Activated CD4-positive, alpha-beta T cell treated with anti-CD3 and anti-CD28 coated beads, Interleukin-2, amount 10 ng/mL, durations not matched to agents 7 days and 5 days (primary cell): Measurements from ENCODE around the gene TBC1D22A. TPM values are rescaled to one million over a fixed set of nuclear protein-coding genes. Genes with fewer than 3 reads are reported as not detected.

Experiments used
- CTCF ChIA-PET: fragments of 350-600 bp; sonication (Branson Sonifier 250); formaldehyde crosslinking; loops from one replicate; lab custom pipeline; 2021; ENCODE audit warnings: antibody characterized with exemption; lab: Charles Lee
- POLR2A ChIA-PET: fragments of 350-600 bp; sonication (Branson Sonifier 250); formaldehyde crosslinking; loops from one replicate; lab custom pipeline; 2021; ENCODE audit warnings: antibody characterized with exemption; lab: Charles Lee
- DNase-seq: peaks from one replicate; pipeline ENCODE4 v3.0.0-alpha.2; 2020
- H3K27ac Mint-ChIP-seq: one replicate; pipeline ENCODE4 v1.8.0; 2021; ENCODE audit warnings: mild to moderate bottlenecking, moderate library complexity, mixed read lengths
- H3K27me3 Mint-ChIP-seq: one replicate; pipeline ENCODE4 v1.8.0; 2021; ENCODE audit warnings: mixed read lengths
- H3K36me3 Mint-ChIP-seq: one replicate; pipeline ENCODE4 v1.8.0; 2021; ENCODE audit warnings: low read depth, mixed read lengths
- H3K4me1 Mint-ChIP-seq: one replicate; pipeline ENCODE4 v1.8.0; 2021; ENCODE audit warnings: mixed read lengths
- H3K4me3 Mint-ChIP-seq: one replicate; pipeline ENCODE4 v1.8.0; 2021; ENCODE audit warnings: mild to moderate bottlenecking, moderate library complexity, mixed read lengths
- H3K9me3 Mint-ChIP-seq: one replicate; pipeline ENCODE4 v1.8.0; 2021; ENCODE audit warnings: mixed read lengths
- total RNA-seq, 2 experiments: library from RNA; stranded (reverse); gene quantifications; one replicate each; pipeline ENCODE4 v1.2.3, GENCODE V29; 2021

TBC1D22A gene
- total RNA-seq, 2 experiments from 2014 or later = 34.1 to 39.2 TPM

GRCh38 chr22:47095395-47096122 lies 333.1 kb downstream of the TBC1D22A start:
- H3K4me1 Mint-ChIP-seq = peaks cover 9% of the 10 kb centered on the region
- no peak overlapping the region for H3K4me3 Mint-ChIP-seq
- no peaks in the 10 kb centered on the region for H3K27me3 Mint-ChIP-seq
- peaks cover 22% of the 10 kb centered on the region for H3K36me3 Mint-ChIP-seq
- CTCF ChIA-PET = interaction anchor here (0.5 kb wide), 1 partner anchor 66 kb away, joined by 6 read pairs; no protein-coding TSS in a partner anchor
- H3K9me3 Mint-ChIP-seq = peaks cover 27% of the 10 kb centered on the region
- POLR2A ChIA-PET = no interaction called here
- no peak for DNase-seq
- H3K27ac Mint-ChIP-seq = no peak overlapping the region

DNA sequence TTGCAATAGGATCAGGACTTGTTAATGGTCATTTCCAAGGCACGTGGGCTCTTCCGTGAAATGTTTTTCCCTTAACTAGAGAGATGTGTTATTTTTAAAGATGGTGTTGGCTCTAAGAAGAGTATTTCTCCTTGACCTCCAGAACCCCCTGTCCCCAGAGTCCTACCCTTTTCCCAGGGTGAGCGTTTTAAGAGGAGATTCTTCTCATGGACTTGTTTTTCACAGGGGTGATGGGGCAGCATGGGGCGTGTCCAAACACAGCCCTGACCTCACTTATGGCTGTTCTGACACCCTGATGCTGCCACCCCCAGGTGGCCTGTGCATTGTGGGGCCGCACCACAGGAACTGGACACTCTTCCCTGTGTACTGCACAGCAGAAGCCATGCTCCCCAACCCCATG lies 335.7 kb downstream of the TBC1D22A start:
- Mint-ChIP-seq H3K27ac (no peak overlapping the region), H3K27me3 (no peaks in the 10 kb centered on the region), H3K4me3 (no peak overlapping the region), H3K4me1 (no peaks in the 10 kb centered on the region), H3K9me3 (peaks cover 17% of the 10 kb centered on the region), H3K36me3 (peaks cover 11% of the 10 kb centered on the region)
- POLR2A ChIA-PET = no interaction called here
- CTCF ChIA-PET = no interaction called here
- no peak for DNase-seq

DNA sequence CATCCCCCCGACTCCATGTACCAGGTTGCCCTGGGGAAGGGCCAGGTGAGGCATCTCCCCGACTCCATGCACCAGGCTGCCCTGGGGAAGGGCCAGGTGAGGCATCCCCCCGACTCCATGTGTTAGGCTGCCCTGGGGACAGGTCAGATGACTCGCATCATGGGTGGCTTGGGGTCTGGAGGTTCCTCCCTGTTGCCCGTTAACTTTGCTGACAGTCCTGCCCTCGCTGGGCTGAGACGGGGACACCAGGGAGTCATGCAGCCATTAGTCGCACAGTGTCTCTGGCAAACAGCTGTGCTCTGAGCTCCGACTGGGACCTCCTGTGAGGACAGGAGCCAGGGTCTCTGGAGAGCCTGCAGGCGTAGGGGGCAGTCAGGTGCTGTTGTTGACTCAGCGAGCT lies 336.1 kb downstream of the TBC1D22A start:
- CTCF ChIA-PET = no interaction called here
- POLR2A ChIA-PET = no interaction called here
- no peak for DNase-seq
- peaks cover 11% of the 10 kb centered on the region for H3K36me3 Mint-ChIP-seq
- no peaks in the 10 kb centered on the region for H3K4me1 Mint-ChIP-seq
- H3K27ac Mint-ChIP-seq = no peak overlapping the region
- H3K27me3 Mint-ChIP-seq = no peaks in the 10 kb centered on the region
- no peak overlapping the region for H3K4me3 Mint-ChIP-seq
- peaks cover 17% of the 10 kb centered on the region for H3K9me3 Mint-ChIP-seq

DNA sequence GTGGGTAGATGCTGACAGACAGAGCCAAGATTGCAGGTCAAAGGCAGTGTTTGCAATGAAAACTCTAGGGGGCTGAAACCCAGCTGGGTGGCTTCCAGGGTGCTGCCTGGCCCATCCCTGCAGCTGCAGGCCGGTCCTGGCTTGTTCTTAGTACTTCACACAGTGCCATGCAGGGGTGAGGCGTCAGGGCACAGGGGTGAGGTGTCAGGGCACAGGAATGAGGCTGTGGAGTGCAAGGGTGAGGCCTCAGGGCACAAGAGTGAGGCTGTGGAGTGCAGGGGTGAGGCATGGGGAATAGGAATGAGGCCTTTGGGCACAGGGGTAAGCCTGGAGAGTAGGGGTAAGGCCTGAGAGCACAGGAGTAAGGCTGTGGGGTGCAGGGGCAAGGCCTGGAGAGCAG lies 337.6 kb downstream of the TBC1D22A start:
- Mint-ChIP-seq H3K9me3 (peaks cover 5% of the 10 kb centered on the region), H3K4me1 (no peaks in the 10 kb centered on the region), H3K27me3 (no peaks in the 10 kb centered on the region), H3K27ac (no peak overlapping the region), H3K36me3 (peaks cover 3% of the 10 kb centered on the region), H3K4me3 (no peak overlapping the region)
- no peak for DNase-seq
- ChIA-PET CTCF (no interaction called here), POLR2A (no interaction called here)

- CTCF ChIA-PET = no interaction called here
- H3K27ac Mint-ChIP-seq = no peak overlapping the region
- peaks cover 5% of the 10 kb centered on the region for H3K9me3 Mint-ChIP-seq
These were observed 338.3 kb downstream of the TBC1D22A start for GRCh38 chr22:47100646-47101200.

DNA sequence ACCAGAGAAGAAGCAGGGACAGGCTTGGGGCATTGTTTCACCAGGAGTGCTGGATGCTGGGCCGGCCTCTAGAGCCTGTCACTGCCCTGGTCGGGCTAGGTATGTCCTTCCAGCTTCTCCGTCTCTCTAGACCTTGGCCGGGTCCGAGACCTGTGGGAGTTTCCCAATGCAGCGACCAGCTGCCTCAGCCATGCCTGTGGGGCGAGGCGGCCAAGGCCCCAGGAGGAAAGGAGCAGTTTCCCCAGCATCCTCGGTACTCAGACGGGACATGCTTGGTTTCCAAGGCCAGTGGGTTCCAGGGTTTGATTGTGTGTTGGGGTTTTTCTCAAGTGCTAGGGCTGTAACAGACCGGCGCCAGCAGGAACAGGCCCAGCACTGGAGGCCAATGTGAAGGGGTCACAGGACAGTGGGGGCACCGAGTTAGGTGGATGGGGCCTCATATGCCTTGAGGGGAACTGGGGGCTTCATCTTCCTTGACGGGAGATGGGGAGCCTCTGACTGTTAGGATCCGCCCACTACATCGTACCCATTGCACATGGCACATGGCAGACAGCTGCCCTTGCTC lies 339.0 kb downstream of the TBC1D22A start:
- Mint-ChIP-seq H3K4me3 (no peak overlapping the region), H3K4me1 (no peaks in the 10 kb centered on the region), H3K27ac (no peak overlapping the region), H3K9me3 (no peaks in the 10 kb centered on the region), H3K36me3 (no peaks in the 10 kb centered on the region), H3K27me3 (no peaks in the 10 kb centered on the region)
- DNase-seq = no peak
- CTCF ChIA-PET = no interaction called here
- POLR2A ChIA-PET = no interaction called here

More at GRCh38 chr22:47100646-47101200, 338.3 kb downstream of the TBC1D22A start:
- POLR2A ChIA-PET = no interaction called here
- Mint-ChIP-seq H3K4me3 (no peak overlapping the region), H3K27me3 (no peaks in the 10 kb centered on the region), H3K4me1 (no peaks in the 10 kb centered on the region), H3K36me3 (peaks cover 3% of the 10 kb centered on the region)
- DNase-seq = no peak

DNA sequence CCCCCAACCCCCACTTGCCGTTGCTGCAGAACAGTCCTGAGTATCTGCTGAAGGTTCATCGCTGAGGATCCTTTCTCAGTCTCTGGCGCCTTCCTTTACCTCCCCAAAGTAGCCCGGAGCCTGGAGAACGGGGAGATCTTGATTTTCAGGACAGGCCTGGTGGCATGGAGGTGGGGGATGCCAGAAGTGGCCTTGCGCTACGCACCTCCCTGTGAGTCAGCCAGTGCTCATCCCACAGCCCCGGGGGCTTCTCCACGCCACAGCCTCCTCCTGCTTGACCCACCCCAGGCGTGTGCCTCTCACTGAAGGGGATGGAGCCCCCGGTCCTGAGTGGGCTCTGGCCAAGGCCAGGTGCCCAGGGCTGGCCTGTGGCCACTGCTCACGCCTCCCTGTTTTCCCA lies 339.6 kb downstream of the TBC1D22A start:
- H3K9me3 Mint-ChIP-seq = no peaks in the 10 kb centered on the region
- no peak overlapping the region for H3K27ac Mint-ChIP-seq
- no peaks in the 10 kb centered on the region for H3K4me1 Mint-ChIP-seq
- no peak overlapping the region for H3K4me3 Mint-ChIP-seq
- no peak for DNase-seq
- ChIA-PET CTCF (no interaction called here), POLR2A (no interaction called here)
- no peaks in the 10 kb centered on the region for H3K27me3 Mint-ChIP-seq
- no peaks in the 10 kb centered on the region for H3K36me3 Mint-ChIP-seq

DNA sequence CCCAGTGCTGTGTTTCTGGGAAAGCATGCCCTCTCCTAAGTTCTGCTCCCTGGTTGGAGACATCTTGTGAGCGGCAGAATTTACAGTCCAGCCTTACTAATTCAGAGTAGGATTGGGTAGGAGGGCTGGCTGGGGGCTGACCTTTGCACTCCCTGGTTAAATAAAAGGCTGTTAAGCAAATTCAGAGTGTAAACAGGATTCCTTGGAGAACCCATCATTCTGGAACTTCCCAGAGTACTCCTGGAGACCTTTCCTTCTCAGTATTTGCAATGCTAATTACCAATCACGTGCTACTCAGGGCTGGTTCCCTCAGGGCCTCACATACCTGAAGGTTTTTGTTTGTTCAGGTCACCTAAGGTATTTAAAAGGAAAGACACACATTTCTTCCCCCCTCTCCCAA lies 340.2 kb downstream of the TBC1D22A start:
- Mint-ChIP-seq H3K36me3 (no peaks in the 10 kb centered on the region), H3K4me1 (no peaks in the 10 kb centered on the region), H3K9me3 (no peaks in the 10 kb centered on the region), H3K27me3 (no peaks in the 10 kb centered on the region), H3K4me3 (no peak overlapping the region), H3K27ac (no peak overlapping the region)
- CTCF ChIA-PET = no interaction called here
- DNase-seq = no peak
- POLR2A ChIA-PET = no interaction called here

DNA sequence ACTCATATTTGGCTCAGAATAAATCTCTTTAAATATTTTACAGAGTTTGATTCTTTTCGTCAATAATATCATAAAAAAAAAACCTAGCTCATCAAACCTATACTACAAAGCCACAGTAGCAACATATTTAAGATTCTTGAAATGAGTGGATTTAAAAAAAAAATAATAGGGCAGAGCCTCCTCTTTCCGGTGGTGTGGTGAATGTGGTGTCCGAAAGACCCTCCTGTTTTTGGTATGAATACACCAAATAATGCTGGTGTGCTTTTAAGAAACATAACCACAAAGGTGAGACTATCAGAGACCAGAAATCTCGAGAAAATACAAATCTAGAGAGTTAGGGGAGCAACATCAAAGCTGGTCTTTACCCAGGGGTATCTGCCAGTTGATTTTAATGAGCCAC lies 342.6 kb downstream of the TBC1D22A start:
- no peak for DNase-seq
- no peaks in the 10 kb centered on the region for H3K4me1 Mint-ChIP-seq
- ChIA-PET POLR2A (no interaction called here), CTCF (interaction anchor here (0.8 to 1.1 kb wide), 2 partner anchors 20 to 889 kb away, joined by 3 read pairs; no protein-coding TSS in a partner anchor)
- H3K9me3 Mint-ChIP-seq = no peaks in the 10 kb centered on the region
- H3K27ac Mint-ChIP-seq = no peak overlapping the region
- H3K27me3 Mint-ChIP-seq = no peaks in the 10 kb centered on the region
- H3K4me3 Mint-ChIP-seq = no peak overlapping the region
- no peaks in the 10 kb centered on the region for H3K36me3 Mint-ChIP-seq

DNA sequence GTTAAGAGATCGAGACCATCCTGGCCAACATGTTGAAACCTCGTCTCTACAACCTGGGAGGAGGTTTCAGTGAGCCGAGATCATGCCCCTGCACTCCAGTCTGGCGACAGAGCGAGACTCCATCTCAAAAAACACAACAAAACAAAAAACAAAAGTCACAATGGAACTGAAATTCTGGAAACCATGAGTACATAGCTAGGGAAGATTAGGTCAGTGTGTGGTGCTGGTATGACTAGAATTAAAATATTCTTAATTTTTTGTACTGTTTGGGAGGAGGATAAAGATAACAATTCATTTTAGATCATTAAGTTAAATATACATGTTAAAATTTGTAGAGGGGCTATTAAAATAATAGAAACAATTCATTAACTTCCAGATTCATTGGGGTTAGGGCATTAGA lies 344.4 kb downstream of the TBC1D22A start:
- Mint-ChIP-seq H3K27me3 (no peaks in the 10 kb centered on the region), H3K4me1 (no peaks in the 10 kb centered on the region), H3K27ac (no peak overlapping the region), H3K9me3 (no peaks in the 10 kb centered on the region), H3K4me3 (no peak overlapping the region), H3K36me3 (no peaks in the 10 kb centered on the region)
- DNase-seq = no peak
- POLR2A ChIA-PET = no interaction called here
- CTCF ChIA-PET = no interaction called here

DNA sequence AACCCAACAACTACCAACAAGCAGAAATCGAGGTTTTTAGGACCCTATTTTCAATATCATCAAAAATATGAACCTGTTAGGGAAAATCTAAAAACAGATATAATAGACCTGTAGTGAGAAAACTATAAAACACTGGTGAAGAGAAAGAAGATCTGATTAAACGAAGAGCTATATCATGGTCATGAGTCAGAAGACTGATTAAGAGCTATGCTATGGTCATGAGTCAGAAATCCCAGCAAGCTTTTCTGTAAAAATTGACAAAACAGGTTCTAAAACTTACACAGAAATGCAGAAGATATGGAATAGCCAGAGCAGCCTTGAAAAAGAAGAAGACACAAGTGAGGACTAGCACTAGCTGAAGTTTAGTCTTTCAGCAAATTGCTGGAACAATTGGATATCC lies 345.0 kb downstream of the TBC1D22A start:
- CTCF ChIA-PET = no interaction called here
- Mint-ChIP-seq H3K9me3 (no peaks in the 10 kb centered on the region), H3K27me3 (no peaks in the 10 kb centered on the region), H3K36me3 (no peaks in the 10 kb centered on the region), H3K27ac (no peak overlapping the region), H3K4me3 (no peak overlapping the region), H3K4me1 (no peaks in the 10 kb centered on the region)
- no peak for DNase-seq
- POLR2A ChIA-PET = no interaction called here

DNA sequence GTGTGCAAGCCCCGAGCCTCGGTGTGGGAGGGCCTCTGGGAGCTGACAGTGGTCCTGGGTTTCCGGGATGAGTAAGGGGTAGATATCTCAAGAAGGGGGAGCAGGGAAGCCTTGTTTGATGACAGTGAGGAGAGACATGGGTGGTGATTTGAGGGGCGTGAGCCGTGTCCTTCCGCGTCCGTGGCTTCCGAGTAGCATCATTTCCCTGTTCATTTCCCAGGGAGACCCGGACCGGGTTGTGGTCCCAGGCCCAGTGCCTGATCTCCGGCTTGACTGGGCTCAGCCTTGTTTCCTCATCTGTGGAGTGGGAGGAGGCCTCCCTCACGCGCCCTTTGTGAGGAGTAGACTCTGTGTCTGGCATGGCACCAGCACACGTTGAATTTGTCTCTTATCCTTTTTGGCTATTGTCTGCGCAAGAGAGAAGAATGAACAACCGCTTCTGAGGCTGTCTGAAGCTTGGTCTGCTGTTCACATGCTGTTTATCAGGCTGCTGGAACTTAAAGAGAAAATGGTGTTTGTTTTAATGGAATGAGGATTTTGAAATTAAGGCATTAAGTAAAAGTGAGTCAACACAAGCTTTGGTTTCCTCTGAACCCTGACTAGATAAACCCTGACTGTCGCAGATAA lies 348.5 kb downstream of the TBC1D22A start:
- Mint-ChIP-seq H3K4me1 (no peaks in the 10 kb centered on the region), H3K27ac (no peak overlapping the region), H3K9me3 (no peaks in the 10 kb centered on the region), H3K27me3 (no peaks in the 10 kb centered on the region), H3K36me3 (no peaks in the 10 kb centered on the region), H3K4me3 (no peak overlapping the region)
- DNase-seq = no peak
- POLR2A ChIA-PET = no interaction called here
- CTCF ChIA-PET = no interaction called here
